ENCODE measurements around the gene WLS. TPM values are rescaled to one million over a fixed set of nuclear protein-coding genes. Genes with fewer than 3 reads are reported as not detected.
A peak's percentile ranks its signal among the peaks of the same experiment; 100 is the strongest.
"Not testable (repeated sequence)": the region's sequence is repeated elsewhere in the genome, so short reads cannot be mapped to it uniquely, and the experiment has no call there.

WLS gene
- polyA plus RNA-seq, 1 experiment, result 28.4 TPM

GRCh38 chr1:68174738-68175113 is 57.6 kb downstream of the WLS start:
- Histone ChIP-seq H3K27me3 (ENCODE audit: control insufficient read depth, insufficient read depth, low read length) (no peaks in the 10 kb centered on the region), H3K36me3 (ENCODE audit: control insufficient read depth, insufficient read depth, low read length) (no peaks in the 10 kb centered on the region), H3K4me3 (ENCODE audit: low read depth, low read length) (no peak overlapping the region)
- TF ChIP-seq CTCF (IDR thresholded peaks at IDR 0.05; ENCODE audit: insufficient read depth, low read depth, low read length), result no peak
- ChIA-PET POLR2A (interaction anchor here (0.7 to 1.0 kb wide), 2 partner anchors 26 to 157 kb away, joined by 3 to 4 read pairs; no protein-coding TSS in a partner anchor), CTCF (interaction anchor here (1.0 to 1.9 kb wide), 3 partner anchors 21 to 152 kb away, joined by 3 to 4 read pairs (median 4); no protein-coding TSS in a partner anchor)
- no peak for DNase-seq (ENCODE audit: low read depth)

DNA sequence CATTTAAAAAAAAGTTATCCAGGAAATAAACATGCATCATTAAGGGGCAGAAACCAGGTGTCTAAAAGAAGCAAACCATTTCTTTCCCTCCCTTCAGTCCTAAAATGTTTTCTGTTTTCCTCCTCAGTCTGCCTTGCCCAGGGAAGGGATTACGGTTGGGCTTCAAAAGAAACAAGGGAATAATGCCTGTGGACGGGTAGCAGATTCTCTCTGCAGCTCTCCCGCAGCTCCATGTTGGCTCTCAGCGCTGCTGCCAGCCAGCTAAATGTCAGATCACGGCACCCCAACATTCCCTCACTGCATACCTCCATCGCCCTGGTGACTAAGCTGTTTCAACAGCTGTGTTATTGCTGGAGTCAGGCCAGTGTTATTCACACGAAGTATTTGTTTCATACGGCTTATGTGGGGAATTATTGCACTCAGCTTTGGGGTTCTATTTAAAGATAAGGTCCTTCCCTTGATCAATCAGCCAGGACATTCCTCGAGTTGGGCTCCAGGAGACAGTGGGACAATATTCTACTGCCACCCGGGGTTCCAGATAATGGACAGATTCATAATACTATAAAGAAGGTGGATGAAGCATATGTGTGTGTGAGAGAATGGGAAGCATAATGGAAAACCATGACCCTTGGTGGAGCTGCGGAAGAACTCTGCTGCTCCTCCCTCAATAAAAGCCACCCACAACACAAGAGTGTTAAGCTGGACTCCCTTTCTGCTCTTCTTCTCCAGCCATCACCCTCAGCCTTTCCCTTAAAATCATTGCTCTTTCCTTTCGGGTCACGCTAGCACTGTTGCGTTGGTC is 58.2 kb downstream of the WLS start:
- no peaks in the 10 kb centered on the region for H3K36me3 ChIP-seq (ENCODE audit: control insufficient read depth, insufficient read depth, low read length)
- no peak overlapping the region for H3K4me3 ChIP-seq (ENCODE audit: low read depth, low read length)
- no peaks in the 10 kb centered on the region for H3K27me3 ChIP-seq (ENCODE audit: control insufficient read depth, insufficient read depth, low read length)
- POLR2A ChIA-PET, result interaction anchor here (0.7 to 1.0 kb wide), 2 partner anchors 27 to 158 kb away, joined by 3 to 4 read pairs; no protein-coding TSS in a partner anchor
- no peak for TF ChIP-seq CTCF (IDR thresholded peaks at IDR 0.05; ENCODE audit: insufficient read depth, low read depth, low read length)
- peak; percentile 57 for DNase-seq (ENCODE audit: low read depth)
- CTCF ChIA-PET, result interaction anchor here (1.0 to 1.9 kb wide), 6 partner anchors 20 to 639 kb away, joined by 3 to 4 read pairs (median 4); no protein-coding TSS in a partner anchor

DNA sequence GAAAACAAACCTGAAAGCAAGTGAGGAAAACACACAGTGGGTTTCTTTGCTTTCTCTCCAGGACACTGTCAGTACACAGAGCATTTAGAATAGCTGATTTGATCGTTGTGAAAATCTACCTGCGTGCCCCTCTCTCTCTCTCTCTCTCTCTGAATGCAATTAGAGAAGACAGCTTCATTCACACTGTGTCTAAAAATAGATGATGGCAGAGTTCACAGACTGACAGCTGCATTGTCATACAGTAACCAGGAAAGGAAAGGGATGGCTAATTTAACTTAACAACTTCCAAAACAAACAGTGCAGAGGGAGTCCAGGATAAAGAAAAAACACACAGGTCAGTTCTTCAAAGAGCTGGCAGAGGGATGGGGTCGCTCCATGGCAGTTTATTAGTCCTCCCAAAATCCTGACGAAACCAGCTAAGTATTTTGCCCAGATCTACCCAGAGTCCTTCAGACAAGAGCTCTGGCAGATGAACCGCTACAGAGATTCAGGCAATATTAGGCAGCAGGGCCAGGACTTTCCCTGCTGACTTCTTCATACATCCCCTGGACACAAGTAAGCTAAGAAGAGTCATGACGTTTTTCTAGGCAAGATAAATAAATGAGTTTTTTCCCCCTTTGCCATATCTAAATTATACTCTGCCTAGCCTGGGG is 58.9 kb downstream of the WLS start:
- POLR2A ChIA-PET, result no interaction called here
- Histone ChIP-seq H3K27me3 (ENCODE audit: control insufficient read depth, insufficient read depth, low read length) (no peaks in the 10 kb centered on the region), H3K4me3 (ENCODE audit: low read depth, low read length) (no peak overlapping the region), H3K36me3 (ENCODE audit: control insufficient read depth, insufficient read depth, low read length) (no peaks in the 10 kb centered on the region)
- CTCF ChIA-PET, result interaction anchor here (1.0 to 1.9 kb wide), 4 partner anchors 20 to 638 kb away, joined by 3 to 4 read pairs (median 4); no protein-coding TSS in a partner anchor
- no peak for TF ChIP-seq CTCF (IDR thresholded peaks at IDR 0.05; ENCODE audit: insufficient read depth, low read depth, low read length)
- no peak for DNase-seq (ENCODE audit: low read depth)

GRCh38 chr1:68171795-68172194 is 60.5 kb downstream of the WLS start:
- POLR2A ChIA-PET; CTCF ChIA-PET; H3K4me3 ChIP-seq (ENCODE audit: low read depth, low read length): not testable (repeated sequence)

GRCh38 chr1:68168545-68169171 is 63.7 kb downstream of the WLS start:
- DNase-seq (ENCODE audit: low read depth), result no peak
- POLR2A ChIA-PET, result no interaction called here
- no peak for TF ChIP-seq CTCF (IDR thresholded peaks at IDR 0.05; ENCODE audit: insufficient read depth, low read depth, low read length)
- Histone ChIP-seq H3K4me3 (ENCODE audit: low read depth, low read length) (no peak overlapping the region), H3K36me3 (ENCODE audit: control insufficient read depth, insufficient read depth, low read length) (no peaks in the 10 kb centered on the region), H3K27me3 (ENCODE audit: control insufficient read depth, insufficient read depth, low read length) (no peaks in the 10 kb centered on the region)
- CTCF ChIA-PET, result interaction anchor here (1.9 kb wide), 1 partner anchor 52 kb away, joined by 5 read pairs; no protein-coding TSS in a partner anchor

More at GRCh38 chr1:68171795-68172194, 60.5 kb downstream of the WLS start:
- H3K36me3 ChIP-seq (ENCODE audit: control insufficient read depth, insufficient read depth, low read length); DNase-seq (ENCODE audit: low read depth); H3K27me3 ChIP-seq (ENCODE audit: control insufficient read depth, insufficient read depth, low read length): not testable (repeated sequence)

All from BJ (cell line).